IPS-18a (cell line): ENCODE measurements around the gene TNK1.

Source experiments
- H3K27ac ChIP-seq: one replicate; pipeline ENCODE4 v1.5.1; 2013; ENCODE audit warnings: low read length
- H3K27me3 ChIP-seq: one replicate; pipeline ENCODE4 v1.6.1; 2013; ENCODE audit warnings: mild to moderate bottlenecking, low read length; ENCODE audit not compliant: control insufficient read depth, insufficient read depth
- H3K36me3 ChIP-seq: one replicate; pipeline ENCODE4 v1.6.1; 2013; ENCODE audit warnings: low read depth, low read length; ENCODE audit not compliant: control insufficient read depth
- H3K4me1 ChIP-seq: one replicate; pipeline ENCODE4 v1.6.1; 2013; ENCODE audit warnings: low read depth, low read length; ENCODE audit not compliant: control insufficient read depth
- H3K4me3 ChIP-seq: one replicate; pipeline ENCODE4 v1.5.1; 2013; ENCODE audit warnings: low read length
- H3K9ac ChIP-seq: one replicate; pipeline ENCODE4 v1.6.1; 2013; ENCODE audit warnings: mild to moderate bottlenecking, low read length, moderate library complexity
- H3K9me3 ChIP-seq: one replicate; pipeline ENCODE4 v1.6.1; 2013; ENCODE audit warnings: low read depth, low read length; ENCODE audit not compliant: control insufficient read depth

The TNK1 gene

DNA sequence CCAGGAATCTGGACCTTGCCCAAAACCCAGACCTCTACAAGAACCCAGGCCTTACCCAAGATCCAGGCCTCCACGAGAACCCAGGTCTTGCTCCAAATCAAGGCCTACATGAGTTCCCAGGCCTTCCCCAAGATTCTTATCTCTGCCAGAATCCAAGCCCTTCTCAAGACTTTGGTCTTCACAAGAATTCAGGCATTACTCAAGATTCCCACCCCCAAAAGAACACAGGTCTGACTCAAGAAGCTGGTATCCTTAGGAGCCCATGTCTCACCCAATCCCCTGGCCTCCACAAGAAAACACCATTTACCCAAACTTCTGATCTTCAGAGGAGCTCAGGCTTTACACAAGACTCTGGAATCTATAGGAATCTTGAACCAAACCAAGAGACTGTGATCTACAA lies 50.3 kb downstream of the TNK1 start:
- H3K4me3 ChIP-seq, result no peak overlapping the region
- H3K9ac ChIP-seq, result no peak overlapping the region
- H3K27me3 ChIP-seq, result peaks cover 9% of the 10 kb centered on the region
- no peak overlapping the region for H3K27ac ChIP-seq
- peaks cover 6% of the 10 kb centered on the region for H3K4me1 ChIP-seq
- no peaks in the 10 kb centered on the region for H3K36me3 ChIP-seq
- no peaks in the 10 kb centered on the region for H3K9me3 ChIP-seq

DNA sequence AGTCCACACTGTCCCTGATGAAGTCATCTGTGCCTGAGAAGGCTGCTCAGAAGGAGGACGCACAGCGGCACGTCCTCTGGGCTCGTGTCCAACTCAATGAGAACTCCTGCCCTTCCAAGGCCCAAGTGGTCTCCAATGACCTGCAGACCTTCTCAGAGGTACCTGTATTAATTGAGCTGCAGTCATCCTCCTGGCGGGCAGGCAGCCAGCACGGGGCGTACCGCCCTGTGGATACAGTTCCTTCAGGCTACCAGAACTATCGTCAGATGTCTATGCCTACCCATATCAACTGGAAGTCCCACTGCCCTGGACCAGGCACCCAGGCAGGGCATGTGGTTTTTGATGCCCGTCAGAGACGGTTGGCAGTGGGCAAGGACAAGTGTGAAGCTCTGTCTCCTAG lies 51.4 kb downstream of the TNK1 start:
- no peak overlapping the region for H3K9ac ChIP-seq
- H3K9me3 ChIP-seq, result no peaks in the 10 kb centered on the region
- H3K27me3 ChIP-seq, result peaks cover 16% of the 10 kb centered on the region
- no peak overlapping the region for H3K4me3 ChIP-seq
- peaks cover 7% of the 10 kb centered on the region for H3K4me1 ChIP-seq
- no peak overlapping the region for H3K27ac ChIP-seq
- H3K36me3 ChIP-seq, result no peaks in the 10 kb centered on the region

DNA sequence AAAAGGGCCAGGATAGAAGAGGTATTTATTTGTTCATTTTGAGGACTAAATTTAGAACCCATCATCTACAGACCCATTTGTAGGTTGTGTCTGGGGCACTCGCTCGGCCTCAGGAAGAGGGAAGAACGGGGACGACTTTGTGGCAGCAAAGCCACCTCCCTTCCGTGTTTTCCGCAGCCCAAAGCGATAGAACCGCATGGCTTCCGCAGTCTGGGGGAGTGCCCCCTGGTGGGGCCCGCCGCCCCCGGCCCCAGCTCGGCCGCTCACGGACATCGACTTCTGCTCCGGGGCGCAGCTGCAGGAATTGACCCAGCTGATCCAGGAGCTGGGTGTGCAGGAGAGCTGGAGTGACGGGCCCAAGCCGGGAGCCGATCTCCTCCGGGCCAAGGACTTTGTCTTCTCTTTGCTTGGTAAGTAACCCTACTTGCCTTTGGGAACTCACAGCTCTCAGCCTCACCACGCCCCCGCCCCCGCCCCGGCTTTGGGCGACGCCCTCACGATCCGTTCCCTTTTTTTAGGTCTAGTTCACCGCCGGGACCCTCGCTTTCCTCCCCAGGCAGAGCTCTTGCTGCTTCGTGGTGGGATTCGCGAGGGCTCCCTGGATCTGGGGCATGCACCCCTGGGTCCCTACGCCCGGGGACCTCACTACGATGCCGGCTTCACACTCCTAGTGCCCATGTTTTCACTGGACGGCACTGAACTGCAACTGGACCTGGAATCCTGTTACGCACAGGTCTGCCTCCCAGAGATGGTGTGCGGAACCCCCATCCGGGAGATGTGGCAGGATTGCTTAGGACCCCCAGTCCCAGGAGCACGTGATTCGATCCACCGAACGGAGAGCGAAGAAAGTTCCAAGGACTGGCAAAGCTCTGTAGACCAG lies 55.0 kb downstream of the TNK1 start:
- Histone ChIP-seq H3K27me3 (peaks cover 43% of the 10 kb centered on the region), H3K36me3 (no peaks in the 10 kb centered on the region), H3K4me3 (peak overlapping the region; percentile 91), H3K4me1 (peaks cover 15% of the 10 kb centered on the region), H3K27ac (no peak overlapping the region), H3K9me3 (no peaks in the 10 kb centered on the region), H3K9ac (peak overlapping the region; percentile 66)

DNA sequence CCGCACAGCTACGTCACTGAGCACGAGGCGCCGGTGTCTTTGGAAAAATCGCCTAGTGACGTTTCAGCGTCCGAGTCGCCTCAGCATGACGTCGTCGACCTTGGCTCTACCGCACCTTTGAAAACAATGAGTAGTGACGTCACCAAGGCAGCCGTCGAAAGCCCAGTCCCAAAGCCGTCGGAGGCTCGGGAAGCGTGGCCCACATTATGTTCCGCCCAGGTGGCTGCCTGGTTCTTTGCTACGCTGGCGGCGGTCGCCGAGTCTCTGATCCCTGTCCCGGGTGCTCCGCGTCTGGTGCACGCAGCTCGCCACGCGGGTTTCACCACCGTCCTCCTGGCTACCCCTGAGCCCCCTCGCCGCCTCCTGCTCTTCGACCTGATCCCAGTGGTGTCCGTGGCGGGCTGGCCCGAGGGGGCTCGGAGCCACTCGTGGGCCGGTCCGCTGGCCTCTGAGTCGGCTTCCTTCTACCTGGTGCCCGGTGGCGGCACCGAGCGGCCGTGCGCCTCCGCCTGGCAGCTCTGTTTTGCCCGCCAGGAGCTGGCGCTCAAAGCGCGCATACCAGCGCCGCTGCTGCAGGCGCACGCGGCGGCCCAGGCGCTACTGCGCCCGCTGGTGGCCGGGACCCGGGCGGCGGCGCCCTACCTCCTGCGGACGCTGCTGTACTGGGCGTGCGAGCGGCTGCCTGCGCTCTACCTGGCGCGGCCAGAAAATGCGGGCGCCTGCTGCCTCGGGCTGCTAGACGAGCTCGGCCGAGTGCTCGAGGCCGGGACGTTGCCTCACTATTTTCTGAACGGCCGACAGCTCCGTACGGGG lies 55.9 kb downstream of the TNK1 start:
- Histone ChIP-seq H3K36me3 (no peaks in the 10 kb centered on the region), H3K4me1 (peaks cover 23% of the 10 kb centered on the region), H3K27ac (no peak overlapping the region), H3K9me3 (no peaks in the 10 kb centered on the region), H3K4me3 (peak overlapping the region; percentile 91), H3K27me3 (peaks cover 50% of the 10 kb centered on the region), H3K9ac (peak overlapping the region; percentile 66)

DNA sequence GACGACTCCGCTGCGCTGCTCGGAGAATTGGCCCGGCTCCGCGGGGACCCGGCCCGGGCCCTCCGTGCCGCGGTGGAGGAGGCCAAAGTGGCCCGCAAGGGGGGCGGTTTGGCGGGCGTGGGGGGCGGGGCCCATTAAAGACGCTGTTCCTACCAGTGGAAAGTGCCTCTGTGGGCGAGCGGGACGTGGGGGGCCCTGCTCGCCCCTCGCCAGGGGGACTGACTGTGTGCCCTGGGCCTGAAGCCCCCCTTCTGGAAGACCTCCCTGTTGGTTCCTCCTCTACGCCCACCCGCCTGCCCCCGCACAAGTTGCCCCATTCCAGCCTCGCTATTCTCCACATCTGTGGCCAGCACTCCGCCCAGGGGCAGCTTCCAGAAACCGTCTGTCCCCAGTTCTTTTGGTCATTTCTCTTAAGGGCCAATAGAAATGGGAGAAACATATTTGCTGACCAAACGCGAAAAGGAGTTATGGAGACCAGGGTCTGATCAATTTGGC lies 56.5 kb downstream of the TNK1 start:
- Histone ChIP-seq H3K4me1 (peaks cover 23% of the 10 kb centered on the region), H3K4me3 (peak overlapping the region; percentile 91), H3K9me3 (no peaks in the 10 kb centered on the region), H3K36me3 (no peaks in the 10 kb centered on the region), H3K9ac (no peak overlapping the region), H3K27me3 (peaks cover 56% of the 10 kb centered on the region), H3K27ac (no peak overlapping the region)

DNA sequence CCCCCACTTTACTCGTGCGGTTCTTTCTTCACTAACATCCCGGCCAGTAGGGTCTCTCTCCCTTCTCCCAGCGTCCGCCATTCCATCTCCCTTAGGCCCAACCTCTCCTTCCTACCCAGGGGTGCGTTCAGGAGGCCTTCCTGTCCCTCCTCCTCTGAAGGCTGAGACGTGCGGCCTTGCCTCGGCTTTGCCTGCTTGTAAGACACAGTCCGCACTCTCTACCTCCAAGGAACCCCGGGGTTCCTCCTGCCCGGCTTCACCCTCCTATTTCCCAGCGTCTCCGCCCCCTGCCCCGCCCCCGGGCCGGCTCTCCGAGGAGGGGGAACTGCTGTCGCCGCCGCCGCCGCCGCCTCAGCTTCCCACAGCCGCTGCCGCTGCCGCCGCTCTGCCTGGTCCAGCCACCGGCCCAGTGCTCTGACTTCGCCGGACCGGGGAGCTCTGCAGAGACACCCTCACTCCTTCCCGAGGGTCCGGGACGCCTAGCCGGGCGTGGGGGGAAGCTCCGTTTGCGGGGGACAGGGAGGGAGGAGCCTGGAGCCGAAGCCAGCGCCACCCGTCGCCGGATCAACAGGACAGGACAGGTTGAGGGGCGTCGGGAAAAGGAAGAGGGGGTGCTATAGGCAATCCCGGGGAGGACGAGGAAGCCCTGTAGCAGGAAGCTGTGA lies 57.2 kb downstream of the TNK1 start:
- no peak overlapping the region for H3K9ac ChIP-seq
- H3K4me1 ChIP-seq, result peaks cover 23% of the 10 kb centered on the region
- peak overlapping the region; percentile 91 for H3K4me3 ChIP-seq

DNA sequence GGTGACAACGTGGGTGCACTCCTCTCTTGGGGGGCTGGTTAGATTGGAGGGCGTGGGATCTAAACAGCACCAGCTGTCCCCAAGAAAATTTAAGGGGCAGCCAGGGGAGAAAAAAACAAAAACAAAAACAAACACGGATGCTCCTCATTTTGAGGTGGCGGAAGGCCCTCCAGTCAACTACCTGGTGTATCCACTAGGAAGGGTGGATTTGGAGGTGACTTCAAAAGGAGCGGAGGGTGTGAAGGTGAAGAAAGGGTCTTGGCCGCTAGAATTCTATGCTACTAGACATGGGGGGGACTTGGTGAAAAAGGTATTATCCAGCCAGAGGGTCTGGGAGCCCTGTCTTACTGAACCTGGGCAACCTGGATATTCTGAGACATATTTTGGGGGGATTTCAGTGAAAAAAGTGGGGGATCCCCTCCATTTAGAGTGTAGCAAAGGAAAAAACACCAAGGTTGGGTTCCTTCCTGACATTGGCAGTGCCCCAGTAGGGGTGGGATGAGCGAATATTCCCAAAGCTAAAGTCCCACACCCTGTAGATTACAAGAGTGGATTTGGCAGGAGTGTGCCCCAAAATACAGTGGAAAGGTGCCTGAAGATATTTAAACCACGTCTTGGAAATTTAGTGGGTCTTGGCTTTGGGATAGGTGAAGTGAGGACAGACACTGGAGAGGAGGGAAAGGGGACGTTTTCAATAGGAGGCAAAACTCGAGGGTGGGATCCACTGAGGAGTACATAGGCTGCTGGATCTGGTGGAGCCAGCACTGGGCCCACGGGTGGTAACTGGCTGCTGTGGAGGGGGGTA lies 58.0 kb downstream of the TNK1 start:
- Histone ChIP-seq H3K36me3 (no peaks in the 10 kb centered on the region), H3K4me1 (peaks cover 23% of the 10 kb centered on the region), H3K27ac (no peak overlapping the region), H3K9me3 (no peaks in the 10 kb centered on the region), H3K27me3 (peaks cover 67% of the 10 kb centered on the region), H3K4me3 (peak overlapping the region; percentile 91), H3K9ac (no peak overlapping the region)

More for the DNA sequence above, 57.2 kb downstream of the TNK1 start:
- Histone ChIP-seq H3K27ac (no peak overlapping the region), H3K36me3 (no peaks in the 10 kb centered on the region), H3K9me3 (no peaks in the 10 kb centered on the region), H3K27me3 (peaks cover 61% of the 10 kb centered on the region)
